Right lobe of liver (tissue), 4 donors: ENCODE measurements around the gene SCFD2.

ENCODE experiments used
- CTCF ChIP-seq, 4 donors: fragments of 200-600 bp in 3 of 4; fragments of 450-650 bp in 1 of 4; IDR thresholded peaks; one replicate each; pipeline versions ENCODE4 v1.5.1 to v1.8.0; 2016 to 2022; ENCODE audit warnings: antibody characterized with exemption in 4 of 4, mild to moderate bottlenecking in 2 of 4
- POLR2A ChIP-seq: fragments of 450-650 bp; IDR thresholded peaks from one replicate; pipeline ENCODE4 v1.6.1; 2017; ENCODE audit warnings: antibody characterized with exemption, mild to moderate bottlenecking
- donor health status: DM: no; HTN: no; CAD: no.
- donor health status: DM: no; HTN: no; CAD: no.
- donor health status: DM: no; HTN: yes; CAD: no.

DNA sequence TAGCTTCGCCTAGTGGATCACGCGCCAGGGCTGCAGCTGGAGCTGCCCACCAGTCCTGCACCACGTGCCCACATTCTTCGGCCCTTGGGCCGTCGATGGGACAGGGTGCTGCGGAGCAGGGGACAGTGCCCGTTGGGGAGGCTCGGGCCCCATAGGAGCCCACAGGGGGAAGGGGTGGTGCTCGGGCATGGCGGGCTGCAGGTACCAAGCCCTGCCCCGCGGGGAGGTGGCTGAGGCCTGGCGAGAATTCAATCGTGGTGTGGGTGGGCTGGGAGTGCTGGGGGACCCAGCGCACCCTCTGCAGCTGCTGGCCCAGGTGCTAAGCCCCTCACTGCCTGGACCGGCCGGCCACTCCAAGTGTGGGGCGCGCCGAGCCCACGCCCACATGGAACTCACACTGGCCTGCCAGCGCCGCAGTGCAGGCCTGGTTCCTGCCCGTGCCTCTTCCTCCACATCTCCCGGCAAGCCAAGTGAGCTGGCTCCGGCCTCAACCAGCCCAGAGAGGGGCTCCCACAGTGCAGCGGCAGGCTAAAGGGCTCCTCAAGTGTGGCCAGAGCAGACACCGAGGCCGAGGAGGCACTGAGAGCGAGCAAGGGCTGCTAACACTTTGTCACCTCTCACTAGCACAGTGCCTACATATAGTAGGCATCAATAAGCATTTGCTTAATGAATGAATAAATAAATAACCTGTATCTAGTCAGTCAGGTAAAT, 11.7 kb downstream of the SCFD2 start:
- TF ChIP-seq POLR2A (no peak), CTCF (IDR thresholded peaks at IDR 0.05) (no peak)
